ENCODE results near the gene COBL.

Gene COBL

DNA sequence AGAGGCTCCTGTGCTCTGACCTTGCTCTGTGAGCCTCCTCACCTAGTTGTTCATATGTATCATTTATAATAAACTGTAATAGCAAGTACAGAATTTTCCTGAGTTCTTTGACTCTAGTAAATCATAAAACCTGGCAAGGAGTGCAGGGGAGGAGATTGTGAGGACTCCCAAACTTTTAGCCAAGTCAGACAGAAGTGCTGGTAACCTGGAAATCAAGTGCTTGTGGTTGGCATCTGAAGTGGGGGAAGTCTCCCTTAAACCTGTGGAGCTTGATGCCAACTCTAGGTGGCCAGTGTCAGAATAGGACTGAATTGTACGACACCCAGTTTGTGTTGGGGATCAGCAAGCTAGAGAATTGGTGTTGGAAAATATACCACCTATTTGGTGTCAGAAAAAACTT, 327.6 kb downstream of the COBL start:
- TF ChIP-seq, protein P1, sequence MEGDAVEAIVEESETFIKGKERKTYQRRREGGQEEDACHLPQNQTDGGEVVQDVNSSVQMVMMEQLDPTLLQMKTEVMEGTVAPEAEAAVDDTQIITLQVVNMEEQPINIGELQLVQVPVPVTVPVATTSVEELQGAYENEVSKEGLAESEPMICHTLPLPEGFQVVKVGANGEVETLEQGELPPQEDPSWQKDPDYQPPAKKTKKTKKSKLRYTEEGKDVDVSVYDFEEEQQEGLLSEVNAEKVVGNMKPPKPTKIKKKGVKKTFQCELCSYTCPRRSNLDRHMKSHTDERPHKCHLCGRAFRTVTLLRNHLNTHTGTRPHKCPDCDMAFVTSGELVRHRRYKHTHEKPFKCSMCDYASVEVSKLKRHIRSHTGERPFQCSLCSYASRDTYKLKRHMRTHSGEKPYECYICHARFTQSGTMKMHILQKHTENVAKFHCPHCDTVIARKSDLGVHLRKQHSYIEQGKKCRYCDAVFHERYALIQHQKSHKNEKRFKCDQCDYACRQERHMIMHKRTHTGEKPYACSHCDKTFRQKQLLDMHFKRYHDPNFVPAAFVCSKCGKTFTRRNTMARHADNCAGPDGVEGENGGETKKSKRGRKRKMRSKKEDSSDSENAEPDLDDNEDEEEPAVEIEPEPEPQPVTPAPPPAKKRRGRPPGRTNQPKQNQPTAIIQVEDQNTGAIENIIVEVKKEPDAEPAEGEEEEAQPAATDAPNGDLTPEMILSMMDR (IDR thresholded peaks at IDR 0.05; ENCODE audit: low read depth, low read length) = no peak
- H3K4me3 ChIP-seq (ENCODE audit: low read depth, low read length) = no peak overlapping the region

DNA sequence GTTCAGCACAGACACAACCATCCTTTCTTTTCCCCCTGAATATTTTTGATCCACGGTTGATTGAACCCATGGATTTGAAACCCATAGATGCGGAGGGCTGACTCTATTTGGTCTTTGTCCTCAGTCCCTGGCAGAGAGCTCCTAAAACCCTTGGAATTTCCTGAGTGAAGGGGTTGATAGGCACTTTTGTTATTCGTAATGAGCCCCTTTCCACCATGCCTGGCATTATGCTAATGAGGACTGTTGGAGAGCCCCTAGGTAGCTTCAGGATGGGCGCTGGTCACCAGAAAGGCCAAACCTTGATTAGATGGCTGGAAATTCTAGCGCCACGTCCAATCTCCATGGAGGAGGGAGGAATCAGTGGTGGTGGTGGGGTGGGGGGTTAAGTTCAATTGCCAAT, 328.1 kb downstream of the COBL start:
- H3K4me3 ChIP-seq (ENCODE audit: low read depth, low read length) = no peak overlapping the region
- TF ChIP-seq, protein P1 (IDR thresholded peaks at IDR 0.05; ENCODE audit: low read depth, low read length) = no peak

DNA sequence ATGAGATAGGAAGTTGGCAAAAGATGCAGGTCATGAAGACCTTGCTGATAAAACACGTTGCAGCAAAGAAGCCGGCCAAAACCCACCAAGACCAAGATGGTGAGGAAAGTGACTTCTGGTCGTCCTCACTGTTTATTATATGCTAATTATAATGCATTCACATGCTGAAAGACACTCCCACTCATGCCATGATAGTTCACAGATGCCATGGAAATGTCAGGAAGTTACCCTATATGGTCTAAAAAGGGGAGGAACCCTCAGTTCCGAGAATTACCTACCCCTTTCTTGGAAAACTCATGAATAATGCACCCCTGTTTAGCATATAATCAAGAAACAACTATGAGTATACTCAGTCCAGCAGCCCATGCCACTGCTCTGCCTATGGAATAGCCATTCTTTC, 331.5 kb downstream of the COBL start:
- H3K4me3 ChIP-seq (ENCODE audit: low read depth, low read length) = no peak overlapping the region
- TF ChIP-seq, protein P1 (IDR thresholded peaks at IDR 0.05; ENCODE audit: low read depth, low read length) = no peak

DNA sequence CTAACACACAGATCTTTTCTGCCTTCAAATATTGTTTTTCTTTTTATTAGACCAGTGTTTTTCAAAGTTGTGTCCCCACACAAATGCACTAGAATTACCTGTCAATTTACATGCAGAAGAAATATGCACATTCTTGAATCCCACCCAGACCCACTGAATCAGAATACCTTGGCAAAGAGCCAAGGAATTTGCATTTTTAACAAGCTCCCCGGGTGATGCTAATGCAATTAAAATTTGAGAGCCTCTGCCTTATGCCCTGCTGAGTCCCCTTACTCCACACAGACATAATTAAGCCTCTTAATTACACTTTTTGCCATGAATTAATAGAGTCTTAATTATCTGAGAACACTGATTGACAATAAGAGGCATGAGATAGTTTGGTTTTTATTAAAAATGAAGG, 332.8 kb downstream of the COBL start:
- TF ChIP-seq, protein P1 (IDR thresholded peaks at IDR 0.05; ENCODE audit: low read depth, low read length) = no peak
- no peak overlapping the region for H3K4me3 ChIP-seq (ENCODE audit: low read depth, low read length)

DNA sequence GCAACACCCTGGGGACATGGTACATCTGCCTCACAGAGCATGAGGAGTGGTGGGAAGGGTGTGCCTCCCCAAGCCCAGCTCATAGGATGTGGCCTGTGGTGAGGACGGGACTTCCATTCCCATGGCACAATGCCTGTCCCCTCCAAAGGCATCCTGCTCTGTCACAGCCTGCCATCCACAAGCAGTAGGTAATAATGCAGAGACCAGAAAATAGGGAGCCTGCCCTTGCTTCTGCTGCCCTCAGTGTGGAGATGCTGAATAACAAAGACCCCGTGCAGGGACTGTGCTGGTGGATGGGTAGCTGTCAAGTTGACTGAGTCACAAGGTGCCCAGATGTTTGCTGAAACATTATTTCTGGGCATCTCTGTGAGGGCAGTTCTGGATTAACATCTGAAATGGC, 334.0 kb downstream of the COBL start:
- TF ChIP-seq, protein P1 (IDR thresholded peaks at IDR 0.05; ENCODE audit: low read depth, low read length) = no peak
- H3K4me3 ChIP-seq (ENCODE audit: low read depth, low read length) = no peak overlapping the region

DNA sequence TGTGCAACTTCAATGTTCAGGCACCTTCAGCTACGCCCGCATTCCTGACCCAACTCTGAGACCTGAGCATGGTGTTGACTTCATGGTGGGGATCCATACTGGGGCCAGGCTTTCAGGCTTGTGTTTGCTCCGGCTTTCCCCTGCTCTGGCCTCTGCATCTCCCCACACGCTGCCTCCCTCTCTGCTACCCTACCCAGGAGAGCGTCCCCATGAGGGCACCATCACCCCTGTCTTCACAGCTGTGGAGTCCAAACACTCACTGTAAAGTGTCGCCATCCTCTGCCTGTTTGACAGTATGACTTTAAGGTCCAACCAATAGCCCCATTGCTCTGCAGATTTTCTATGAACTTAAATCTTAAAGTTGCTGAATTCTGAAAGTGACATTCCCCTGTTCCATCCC, 334.9 kb downstream of the COBL start:
- H3K4me3 ChIP-seq (ENCODE audit: low read depth, low read length) = no peak overlapping the region
- TF ChIP-seq, protein P1 (IDR thresholded peaks at IDR 0.05; ENCODE audit: low read depth, low read length) = no peak

DNA sequence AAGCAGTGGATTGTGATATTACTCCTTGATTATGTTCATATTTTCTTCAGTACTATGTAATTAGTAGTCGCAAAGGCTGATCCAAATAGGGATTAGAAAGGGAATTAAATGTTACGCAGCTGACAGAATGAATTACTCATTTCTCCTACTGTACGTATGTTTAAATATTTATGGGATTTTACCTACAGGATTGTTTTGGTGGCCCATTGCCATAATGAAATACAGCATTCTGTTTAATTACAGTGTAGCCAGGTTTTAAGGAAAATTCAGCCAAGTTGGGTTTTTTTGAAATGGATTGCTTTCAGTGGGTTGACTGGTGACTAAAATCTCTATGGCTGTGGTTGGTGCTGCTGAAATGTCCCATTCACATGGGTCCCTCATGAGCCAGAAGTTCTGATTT, 336.2 kb downstream of the COBL start:
- no peak overlapping the region for H3K4me3 ChIP-seq (ENCODE audit: low read depth, low read length)
- TF ChIP-seq, protein P1 (IDR thresholded peaks at IDR 0.05; ENCODE audit: low read depth, low read length) = no peak
